Glomerular endothelial cell (primary cell): ENCODE data around the gene MYOC. TPM values are rescaled to one million over a fixed set of nuclear protein-coding genes. Genes with fewer than 3 reads are reported as not detected.
"Not testable (repeated sequence)": the region's sequence is repeated elsewhere in the genome, so short reads cannot be mapped to it uniquely, and the experiment has no call there.

Source experiments
- DNase-seq: peaks from one replicate; pipeline ENCODE4 v3.0.0-alpha.2; 2011; ENCODE audit warnings: low read depth, low spot score; ENCODE audit errors: extremely low read depth
- total RNA-seq: library from RNA; depleted of rRNA; stranded (reverse); fragments of >200 nt; gene quantifications from 2 replicates; pipeline ENCODE4 v1.2.3, GENCODE V29; 2015

MYOC gene
- 0.29 TPM in 1 of 2 replicates, not detected in the other for total RNA-seq

DNA sequence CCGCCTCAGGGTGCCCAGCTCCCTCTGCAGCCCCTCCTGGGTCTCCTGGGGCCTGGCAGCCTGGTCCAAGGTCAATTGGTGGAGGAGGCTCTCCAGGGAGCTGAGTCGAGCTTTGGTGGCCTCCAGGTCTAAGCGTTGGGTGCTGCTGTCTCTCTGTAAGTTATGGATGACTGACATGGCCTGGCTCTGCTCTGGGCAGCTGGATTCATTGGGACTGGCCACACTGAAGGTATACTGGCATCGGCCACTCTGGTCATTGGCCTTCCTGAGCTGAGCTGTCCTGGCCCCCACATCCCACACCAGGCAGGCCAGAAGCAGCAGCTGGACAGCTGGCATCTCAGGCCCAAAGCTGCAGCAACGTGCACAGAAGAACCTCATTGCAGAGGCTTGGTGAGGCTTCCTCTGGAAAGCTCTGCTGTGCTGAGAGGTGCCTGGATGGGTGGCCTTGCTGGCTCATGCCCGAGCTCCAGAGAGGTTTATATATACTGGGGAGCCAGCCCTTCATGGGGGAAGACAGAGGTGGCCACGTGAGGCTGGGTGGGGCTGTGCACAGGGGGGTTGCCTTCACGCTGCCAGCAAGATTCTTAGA, at the start of gene MYOC:
Gene MYOC, minus strand, starts transcription at position 455 of the 589 bp plus-strand sequence. Its CDS starts 77 bp downstream, at position 378.
- DNase-seq, result no peak

GRCh38 chr1:171699531-171699930, 47.0 kb upstream of the MYOC start:
- no peak for DNase-seq

GRCh38 chr1:171695772-171696171, 43.3 kb upstream of the MYOC start:
- not testable (repeated sequence) for DNase-seq

DNA sequence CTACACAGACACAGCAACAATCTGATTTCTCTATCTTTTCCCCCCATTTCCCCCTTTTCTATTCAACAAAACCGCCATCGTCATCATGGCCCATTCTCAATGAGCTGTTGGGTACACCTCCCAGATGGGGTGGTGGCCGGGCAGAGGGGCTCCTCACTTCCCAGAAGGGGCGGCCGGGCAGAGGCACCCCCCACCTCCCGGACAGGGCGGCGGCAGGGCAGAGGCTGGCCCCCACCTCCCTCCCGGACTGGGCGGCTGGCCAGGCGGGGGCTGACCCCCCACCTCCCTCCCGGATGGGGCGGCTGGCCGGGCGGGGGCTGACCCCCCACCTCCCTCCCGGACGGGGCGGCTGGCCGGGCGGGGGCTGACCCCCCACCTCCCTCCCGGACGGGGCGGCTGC, 41.1 kb upstream of the MYOC start:
- DNase-seq, result not testable (repeated sequence)

DNA sequence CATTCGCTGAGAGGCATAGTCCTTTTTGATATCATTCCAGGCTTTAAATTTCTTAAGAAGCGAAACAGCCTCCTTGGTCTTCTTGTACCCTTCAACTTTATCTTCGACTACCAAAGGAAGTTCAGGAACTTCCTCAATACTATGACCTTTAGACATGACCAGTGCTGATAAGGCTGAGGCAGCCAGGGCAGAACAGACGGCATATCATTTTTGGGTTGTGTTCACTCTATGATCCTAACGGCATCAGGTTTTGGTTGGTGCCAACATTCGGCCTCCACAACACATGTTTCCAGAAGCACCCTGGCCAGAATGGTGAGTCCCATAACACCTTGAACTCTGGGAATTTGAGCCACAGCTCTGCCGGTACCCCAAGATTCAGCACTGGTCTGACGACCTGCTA, 31.4 kb upstream of the MYOC start:
- DNase-seq, result no peak

DNA sequence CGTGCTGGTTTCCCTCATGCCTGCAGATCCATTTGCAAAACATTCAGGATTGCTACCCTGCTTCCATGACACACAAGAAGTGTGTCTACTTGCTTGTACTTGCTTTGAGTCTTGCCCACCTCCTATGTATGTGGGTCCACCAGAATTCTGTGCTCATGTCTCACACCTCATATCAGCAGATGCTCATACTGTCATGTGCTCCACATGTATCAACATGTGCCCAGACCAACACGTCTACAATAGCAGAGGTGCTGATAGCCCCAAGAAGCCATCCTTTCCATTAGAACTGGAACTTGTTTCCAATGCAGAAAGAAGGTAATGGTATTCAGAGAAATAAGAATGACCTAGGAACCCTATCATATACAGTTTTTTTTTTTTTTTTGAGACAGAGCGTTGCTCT, 27.9 kb upstream of the MYOC start:
- DNase-seq, result no peak

DNA sequence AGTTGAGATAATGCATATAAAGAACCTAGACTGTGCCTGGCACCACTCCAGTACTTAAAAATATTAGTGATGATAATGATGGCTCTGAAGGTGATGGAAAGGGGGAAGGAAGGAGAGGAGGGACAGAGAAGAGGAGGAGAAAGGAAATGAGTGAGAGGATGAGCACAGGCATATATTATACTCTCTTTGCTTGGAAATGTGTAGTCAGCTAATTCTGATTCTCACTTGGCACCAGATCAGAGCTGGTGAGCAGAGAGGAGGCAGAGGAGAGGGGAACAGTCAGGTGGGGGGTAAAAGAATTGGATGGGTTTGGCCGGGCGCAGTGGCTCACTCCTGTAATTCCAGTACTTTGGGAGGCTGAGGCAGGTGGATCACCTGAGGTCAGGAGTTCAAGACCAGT, 24.3 kb upstream of the MYOC start:
- DNase-seq, result no peak

- no peak for DNase-seq
Measured at GRCh38 chr1:171674431-171675405, 22.2 kb upstream of the MYOC start.

DNA sequence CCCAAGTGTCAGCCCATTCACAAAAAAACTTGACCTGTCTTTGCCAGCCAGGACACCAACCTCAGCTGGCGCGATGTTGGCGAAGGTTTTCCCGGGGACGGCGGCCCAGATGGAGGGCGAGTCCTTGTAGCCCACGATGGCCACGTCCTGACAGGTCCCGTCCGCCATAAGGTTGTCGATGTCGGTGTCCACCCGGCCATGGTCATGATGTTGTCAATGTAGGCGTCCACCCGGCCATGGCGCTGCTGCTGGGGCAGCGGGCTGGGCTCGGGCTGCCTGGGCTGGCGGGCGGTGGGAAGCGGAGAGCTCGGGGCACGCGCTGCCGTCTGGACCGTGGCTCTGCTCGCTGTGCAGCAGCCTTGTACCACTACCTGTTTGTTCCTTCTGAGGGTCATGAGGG, 18.3 kb upstream of the MYOC start:
- no peak for DNase-seq

- DNase-seq, result no peak
Measured at GRCh38 chr1:171668372-171668771, 15.9 kb upstream of the MYOC start.

- no peak for DNase-seq
Measured at GRCh38 chr1:171666114-171666769, 13.8 kb upstream of the MYOC start.

GRCh38 chr1:171664976-171665375, 12.5 kb upstream of the MYOC start:
- DNase-seq, result no peak

DNA sequence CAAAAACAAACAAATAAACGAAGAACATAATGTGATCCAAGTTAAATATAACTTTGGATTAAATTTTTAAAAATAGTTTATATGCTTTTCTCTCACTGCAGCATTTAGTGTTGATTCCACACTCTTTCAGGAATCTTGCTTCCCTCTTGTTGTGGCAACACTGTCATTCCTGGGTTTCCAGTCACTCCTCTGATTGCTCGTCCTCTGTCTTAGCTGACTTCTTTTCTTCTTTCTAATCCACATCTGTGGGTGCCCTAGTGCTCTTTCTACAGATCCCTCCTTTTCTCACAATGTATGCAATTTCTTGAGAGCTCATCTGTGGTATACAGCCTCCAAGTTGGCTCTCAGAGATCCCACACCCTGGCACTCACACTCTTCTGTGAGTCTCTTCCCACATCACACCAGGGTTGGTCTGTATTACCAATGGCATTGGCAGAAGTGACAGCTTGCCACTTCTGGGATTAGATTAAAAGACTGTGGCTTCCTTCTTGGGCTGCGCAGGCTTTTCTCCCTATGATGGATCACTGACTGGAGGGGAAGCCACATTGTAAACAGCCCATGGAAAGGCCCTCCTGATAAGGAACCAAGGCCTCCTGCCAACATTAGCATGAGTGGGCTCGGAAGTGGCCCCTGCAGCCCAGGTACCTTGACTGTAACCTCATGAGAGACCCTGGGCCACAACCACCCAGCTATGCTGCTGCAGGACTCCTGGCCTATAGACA, 11.5 kb upstream of the MYOC start:
- DNase-seq, result no peak

- no peak for DNase-seq
Measured at GRCh38 chr1:171663036-171663853, 10.8 kb upstream of the MYOC start.

DNA sequence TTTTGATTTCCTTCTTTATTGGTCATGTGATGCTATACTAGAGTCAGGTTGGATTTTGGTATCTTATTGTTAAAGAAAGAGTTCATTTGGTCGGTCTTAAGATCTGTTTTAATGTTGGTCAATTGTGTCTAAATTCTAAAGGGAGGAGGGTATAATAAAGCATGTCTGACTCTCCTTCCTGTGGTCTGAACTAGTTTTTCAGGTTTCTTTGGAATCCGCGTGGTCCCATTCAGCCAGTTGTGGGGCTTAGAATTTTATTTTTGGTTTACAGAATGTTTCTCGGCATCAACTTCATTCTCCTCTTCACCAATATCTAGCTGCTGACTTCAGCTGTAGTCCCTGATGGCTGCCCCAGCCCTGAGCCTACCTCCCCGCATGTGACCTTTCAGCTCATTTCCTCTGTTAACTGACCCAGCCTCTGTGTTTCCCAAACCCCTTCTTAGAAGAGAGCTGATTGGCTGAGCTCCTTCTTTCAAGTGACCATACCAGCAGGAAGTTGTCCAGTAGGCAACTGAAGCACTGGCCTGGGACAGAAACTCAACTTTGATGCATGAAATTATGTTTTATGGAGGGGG, 8.7 kb upstream of the MYOC start:
- no peak for DNase-seq

- not testable (repeated sequence) for DNase-seq
Measured at GRCh38 chr1:171656206-171656605, 3.7 kb upstream of the MYOC start.

DNA sequence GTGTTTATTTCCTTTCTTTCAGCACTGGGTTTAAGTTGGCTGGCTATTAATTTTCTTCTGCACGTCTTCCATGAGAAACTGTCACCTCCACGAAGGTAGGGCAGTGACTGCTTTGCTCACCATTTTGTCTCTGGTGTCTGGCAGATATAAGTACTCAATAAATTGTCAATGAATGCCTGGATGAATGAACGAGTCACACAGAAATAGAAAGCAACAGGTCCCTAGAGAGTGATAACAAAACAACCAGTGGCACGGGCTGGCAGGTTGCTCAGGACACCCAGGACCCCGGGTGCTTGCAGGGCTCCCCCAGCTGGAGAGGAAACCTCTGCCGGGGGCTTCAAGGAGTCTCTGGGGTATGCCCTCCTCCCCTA, 3.2 kb upstream of the MYOC start:
- no peak for DNase-seq

DNA sequence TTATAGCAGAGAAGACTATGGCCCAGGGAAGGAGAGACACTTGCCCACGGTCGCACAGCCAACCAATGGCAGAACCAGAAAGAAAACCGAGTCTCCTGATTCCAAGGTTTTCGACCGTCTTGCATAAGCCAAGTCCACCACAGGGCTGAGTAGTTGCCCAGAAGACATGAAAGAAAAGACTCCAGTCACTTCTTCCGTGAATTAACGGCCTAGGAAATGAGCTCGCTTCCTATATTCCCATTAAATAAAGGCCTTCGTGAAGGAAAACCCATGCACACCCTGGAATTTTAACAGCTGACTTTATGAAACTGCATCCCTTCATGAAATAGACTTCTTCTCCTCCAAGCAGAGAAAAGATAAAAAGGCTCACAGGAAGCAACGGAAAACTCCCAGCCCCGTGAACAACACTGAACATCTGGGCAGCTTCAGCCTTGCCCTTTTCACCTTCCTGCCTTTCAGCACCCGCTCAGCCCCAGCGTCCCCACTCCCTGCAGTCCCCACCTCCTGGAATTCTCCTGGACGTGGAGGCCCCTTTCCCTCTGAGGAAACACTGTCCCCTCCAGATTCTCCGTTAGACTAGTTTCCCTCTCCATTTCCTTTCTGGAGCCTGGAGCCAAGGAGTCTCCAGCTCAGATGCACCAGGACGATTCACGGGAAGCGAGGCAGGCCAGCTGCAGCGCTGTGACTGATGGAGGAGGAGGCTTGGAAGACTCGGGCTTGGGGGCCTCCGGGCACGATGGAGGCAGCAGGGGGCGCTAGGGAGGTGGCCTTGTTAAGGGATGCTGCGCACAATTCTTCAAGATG, 2.7 kb upstream of the MYOC start:
- DNase-seq, result peak; percentile 39
